Tibial nerve (tissue), 3 donors: ENCODE data around the gene KCNAB2.

Source experiments
- CTCF ChIP-seq, 5 experiments: fragments of 200-600 bp in 3 of 5; fragments of 450-650 bp in 2 of 5; sonication (generic) in 3 of 5; IDR thresholded peaks; one replicate each; pipeline ENCODE4 v1.5.1; 2016 to 2019; ENCODE audit warnings: antibody characterized with exemption in 5 of 5, mild to moderate bottlenecking in 3 of 5, moderate library complexity in 2 of 5
- POLR2A ChIP-seq, 2 donors: fragments of 450-650 bp; IDR thresholded peaks; one replicate each; pipeline ENCODE4 v1.6.1; 2017; ENCODE audit warnings: antibody characterized with exemption in 2 of 2, mild to moderate bottlenecking in 2 of 2, moderate library complexity in 2 of 2

DNA sequence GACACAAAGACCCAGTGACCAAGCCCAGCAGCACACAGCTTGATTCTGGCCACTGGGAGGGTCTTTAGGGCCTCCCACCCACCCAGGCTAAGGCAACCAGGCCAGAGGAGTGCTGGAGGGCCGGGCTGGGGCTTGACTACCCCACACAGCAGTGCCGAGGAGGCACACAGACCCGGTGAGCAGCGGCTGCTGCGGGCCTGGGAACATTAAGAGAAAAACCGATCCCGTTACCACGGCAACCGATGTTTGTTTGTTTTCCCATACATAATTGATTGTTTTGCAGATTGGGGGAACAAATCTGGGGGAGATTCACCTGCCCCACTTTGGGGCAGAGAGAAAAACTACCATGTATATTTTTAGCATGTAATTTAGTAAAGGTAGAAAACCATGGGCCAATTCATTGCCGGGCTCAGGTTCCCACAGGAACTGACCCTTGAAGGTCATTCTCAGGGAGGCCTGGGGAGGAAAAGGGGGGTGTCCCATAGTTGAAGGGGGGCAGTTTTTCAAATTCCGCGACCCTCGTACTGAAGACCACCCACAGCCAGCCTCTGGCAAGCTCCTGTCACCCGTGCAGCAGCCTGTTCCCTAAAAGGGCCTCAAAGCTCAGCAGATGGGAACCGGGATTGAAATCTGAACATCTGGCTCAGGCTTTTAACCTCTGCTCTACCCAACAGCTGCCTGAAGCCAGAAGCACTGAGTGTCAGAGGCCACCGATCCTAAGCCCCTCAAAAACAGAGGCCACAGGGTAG, 99.1 kb downstream of the KCNAB2 start:
- TF ChIP-seq POLR2A (IDR thresholded peaks at IDR 0.05), result no peak
- no peak for TF ChIP-seq CTCF (IDR thresholded peaks at IDR 0.05)
